GM10266 (cell line): ENCODE data around the gene VPS16.
"Not testable (repeated sequence)": the region's sequence is repeated elsewhere in the genome, so short reads cannot be mapped to it uniquely, and the experiment has no call there.

Source experiments
- DNase-seq: peaks from one replicate; pipeline ENCODE4 v3.0.0; 2012; ENCODE audit errors: extremely low spot score
- CTCF ChIP-seq: IDR thresholded peaks from 2 replicates; pipeline ENCODE4 v1.5.1; 2012; ENCODE audit warnings: mild to moderate bottlenecking, low read depth; ENCODE audit not compliant: control insufficient read depth, insufficient read depth; ENCODE audit errors: missing control alignments

VPS16 gene

GRCh38 chr20:2892376-2892775 is 51.8 kb downstream of the VPS16 start:
- TF ChIP-seq CTCF: no peak
- no peak for DNase-seq

GRCh38 chr20:2894221-2894620 is 53.7 kb downstream of the VPS16 start:
- no peak for TF ChIP-seq CTCF
- DNase-seq: no peak

GRCh38 chr20:2895154-2895553 is 54.6 kb downstream of the VPS16 start:
- not testable (repeated sequence) for DNase-seq

GRCh38 chr20:2899243-2899642 is 58.7 kb downstream of the VPS16 start:
- peak; percentile 30 for DNase-seq
- TF ChIP-seq CTCF: no peak

GRCh38 chr20:2900845-2901592 is 60.5 kb downstream of the VPS16 start:
- no peak for TF ChIP-seq CTCF
- peak; percentile 58 for DNase-seq

GRCh38 chr20:2902291-2902690 is 61.7 kb downstream of the VPS16 start:
- DNase-seq: no peak
- TF ChIP-seq CTCF: no peak

GRCh38 chr20:2902818-2903217 is 62.3 kb downstream of the VPS16 start:
- no peak for DNase-seq
- no peak for TF ChIP-seq CTCF

GRCh38 chr20:2903686-2904085 is 63.1 kb downstream of the VPS16 start:
- no peak for DNase-seq
- no peak for TF ChIP-seq CTCF
